Osteoblast (primary cell): ENCODE measurements around the gene FBRS. TPM values are rescaled to one million over a fixed set of nuclear protein-coding genes. Genes with fewer than 3 reads are reported as not detected.
A peak's percentile ranks its signal among the peaks of the same experiment; 100 is the strongest.

ENCODE experiments used
- DNase-seq: peaks from one replicate; pipeline ENCODE4 v3.0.0; 2011; ENCODE audit warnings: low spot score, mixed read lengths; ENCODE audit not compliant: insufficient read length; ENCODE audit errors: missing footprints
- H2AFZ ChIP-seq: 2 replicates; pipeline ENCODE4 v1.6.0; 2011; ENCODE audit warnings: mild to moderate bottlenecking, low read length
- H3K27ac ChIP-seq: 2 replicates; pipeline ENCODE4 v1.5.1; 2011; ENCODE audit warnings: mild to moderate bottlenecking, low read depth, low read length, moderate library complexity
- H3K27me3 ChIP-seq: 2 replicates; pipeline ENCODE4 v1.6.0; 2012; ENCODE audit warnings: mild to moderate bottlenecking, control low read depth, inconsistent platforms, low read length, moderate library complexity; ENCODE audit not compliant: insufficient read depth
- H3K36me3 ChIP-seq: 2 replicates; pipeline ENCODE4 v1.5.1; 2011; ENCODE audit warnings: mild to moderate bottlenecking, low read length, control low read depth, moderate library complexity; ENCODE audit not compliant: insufficient read depth
- H3K4me1 ChIP-seq: 2 replicates; pipeline ENCODE4 v1.5.1; 2011; ENCODE audit warnings: mild to moderate bottlenecking, low read length, control low read depth, moderate library complexity; ENCODE audit not compliant: insufficient read depth
- H3K4me2 ChIP-seq: 2 replicates; pipeline ENCODE4 v1.6.0; 2011; ENCODE audit warnings: mild to moderate bottlenecking, low read length; ENCODE audit not compliant: insufficient read depth
- H3K4me3 ChIP-seq: fragments of 200-600 bp; sonication (generic); 3 replicates; pipeline ENCODE4 v1.5.1; 2012; ENCODE audit warnings: mild to moderate bottlenecking, low read length, inconsistent platforms; ENCODE audit not compliant: insufficient read depth
- H3K79me2 ChIP-seq: 2 replicates; pipeline ENCODE4 v1.6.0; 2012; ENCODE audit warnings: mild to moderate bottlenecking, low read length, control low read depth, inconsistent platforms; ENCODE audit not compliant: insufficient read depth
- H3K9me3 ChIP-seq: 2 replicates; pipeline ENCODE4 v1.5.1; 2011; ENCODE audit warnings: low read depth, low read length, control low read depth
- H4K20me1 ChIP-seq: 2 replicates; pipeline ENCODE4 v1.6.0; 2012; ENCODE audit warnings: mild to moderate bottlenecking, low read length, control low read depth; ENCODE audit not compliant: insufficient read depth
- total RNA-seq: library from RNA; depleted of rRNA; stranded (reverse); fragments of >200 nt; gene quantifications from 2 replicates; pipeline ENCODE4 v1.2.3, GENCODE V29; 2012
- TF ChIP-seq, protein P1 (sequence below): IDR thresholded peaks from 2 replicates; pipeline ENCODE4 v1.5.1; 2011; ENCODE audit warnings: mild to moderate bottlenecking, low read depth, low read length, moderate library complexity; ENCODE audit errors: extremely low read depth

The FBRS gene
- total RNA-seq, 1 donor, result 30.8 TPM

DNA sequence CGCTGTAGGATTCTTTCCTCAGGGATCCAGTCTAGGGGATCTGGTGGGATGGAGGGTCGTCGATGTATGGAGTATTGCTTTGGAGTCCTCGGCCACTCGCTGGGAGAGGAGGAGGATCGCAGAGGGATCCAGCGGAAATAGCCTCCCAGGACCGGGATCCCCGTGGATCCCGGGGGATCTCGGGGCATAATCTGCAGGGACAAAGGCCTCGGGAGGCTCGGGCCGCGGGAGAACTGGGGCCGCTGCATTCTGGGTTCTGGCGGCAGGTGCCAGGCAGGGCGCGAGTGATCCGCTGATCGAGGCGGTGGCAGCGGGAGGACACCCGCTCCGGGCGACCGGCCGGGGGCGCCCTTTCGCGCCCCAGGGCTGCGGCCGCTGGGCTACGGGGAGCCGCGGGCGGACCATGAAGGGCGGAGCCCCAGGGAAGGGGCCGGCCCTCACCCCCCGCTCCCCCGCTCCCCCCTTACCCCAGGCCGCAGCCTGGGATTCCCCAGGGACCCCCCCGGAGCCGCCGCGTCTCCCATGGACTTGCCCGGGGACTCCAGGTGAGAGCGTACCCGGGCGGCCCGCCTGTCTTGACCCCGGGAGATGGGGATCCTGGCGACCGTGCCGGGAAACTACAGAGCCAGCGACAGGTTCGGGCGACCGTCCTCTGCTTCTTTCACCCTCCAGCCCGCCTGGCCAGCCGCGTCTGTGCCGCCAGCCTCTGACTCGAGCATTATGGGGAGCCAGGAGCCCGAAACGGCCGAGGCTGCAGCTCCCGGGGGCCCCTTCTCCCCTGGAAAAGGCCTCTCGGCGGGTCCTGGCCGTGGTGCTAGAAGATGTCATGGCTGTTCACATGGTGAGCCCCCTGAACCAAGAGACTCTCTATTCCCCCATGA, 6.9 kb upstream of the FBRS start:
- Histone ChIP-seq H3K9me3 (no peaks in the 10 kb centered on the region), H3K4me3 (peak overlapping the region; percentile 98), H3K4me1 (peaks cover 14% of the 10 kb centered on the region), H3K4me2 (peak overlapping the region; percentile 95), H3K36me3 (peaks cover 30% of the 10 kb centered on the region), H4K20me1 (no peaks in the 10 kb centered on the region), H3K27ac (peak overlapping the region; percentile 81), H2AFZ (peak overlapping the region; percentile 93), H3K79me2 (peaks cover 14% of the 10 kb centered on the region), H3K27me3 (no peaks in the 10 kb centered on the region)
- peak; percentile 98 for DNase-seq
- TF ChIP-seq, protein P1, sequence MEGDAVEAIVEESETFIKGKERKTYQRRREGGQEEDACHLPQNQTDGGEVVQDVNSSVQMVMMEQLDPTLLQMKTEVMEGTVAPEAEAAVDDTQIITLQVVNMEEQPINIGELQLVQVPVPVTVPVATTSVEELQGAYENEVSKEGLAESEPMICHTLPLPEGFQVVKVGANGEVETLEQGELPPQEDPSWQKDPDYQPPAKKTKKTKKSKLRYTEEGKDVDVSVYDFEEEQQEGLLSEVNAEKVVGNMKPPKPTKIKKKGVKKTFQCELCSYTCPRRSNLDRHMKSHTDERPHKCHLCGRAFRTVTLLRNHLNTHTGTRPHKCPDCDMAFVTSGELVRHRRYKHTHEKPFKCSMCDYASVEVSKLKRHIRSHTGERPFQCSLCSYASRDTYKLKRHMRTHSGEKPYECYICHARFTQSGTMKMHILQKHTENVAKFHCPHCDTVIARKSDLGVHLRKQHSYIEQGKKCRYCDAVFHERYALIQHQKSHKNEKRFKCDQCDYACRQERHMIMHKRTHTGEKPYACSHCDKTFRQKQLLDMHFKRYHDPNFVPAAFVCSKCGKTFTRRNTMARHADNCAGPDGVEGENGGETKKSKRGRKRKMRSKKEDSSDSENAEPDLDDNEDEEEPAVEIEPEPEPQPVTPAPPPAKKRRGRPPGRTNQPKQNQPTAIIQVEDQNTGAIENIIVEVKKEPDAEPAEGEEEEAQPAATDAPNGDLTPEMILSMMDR, result peak; percentile 52

DNA sequence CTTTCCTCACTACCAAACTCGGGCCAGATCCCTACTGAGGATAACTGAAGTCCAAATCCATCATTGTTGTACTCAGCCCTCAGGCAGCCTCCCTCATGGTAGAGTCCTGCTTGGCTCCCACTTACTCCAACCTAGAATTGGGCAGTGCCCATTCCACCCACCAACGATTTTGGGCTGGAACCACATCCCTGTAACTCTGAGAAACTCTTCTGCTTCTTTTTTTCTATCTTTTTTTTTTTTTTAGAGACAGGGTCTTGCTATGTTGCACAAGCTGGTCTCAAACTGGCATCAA, 6.3 kb upstream of the FBRS start:
- TF ChIP-seq, protein P1, result no peak
- no peak for DNase-seq

DNA sequence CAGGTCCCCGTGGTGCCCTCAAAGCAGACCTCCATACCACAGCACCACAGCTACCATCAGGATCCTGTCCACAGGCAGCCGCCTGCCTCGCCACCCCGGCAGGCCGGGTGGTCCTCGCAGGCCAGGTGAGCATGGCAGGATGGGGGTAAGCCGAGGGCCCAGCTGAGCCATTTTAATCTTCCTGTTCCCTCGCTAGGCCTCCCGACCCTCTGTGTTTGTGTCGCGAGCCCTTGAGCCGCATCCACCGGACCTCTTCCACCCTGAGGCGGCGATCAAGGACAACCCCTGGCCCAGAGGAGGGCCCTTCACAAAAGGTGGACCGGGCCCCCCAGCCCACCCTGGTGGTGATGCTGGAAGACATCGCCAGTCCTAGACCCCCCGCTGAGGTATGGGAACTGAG, 5.5 kb upstream of the FBRS start:
- Histone ChIP-seq H3K27me3 (no peaks in the 10 kb centered on the region), H4K20me1 (no peaks in the 10 kb centered on the region), H3K9me3 (no peaks in the 10 kb centered on the region), H3K4me3 (no peak overlapping the region), H3K27ac (no peak overlapping the region), H3K36me3 (peaks cover 32% of the 10 kb centered on the region), H2AFZ (no peak overlapping the region), H3K4me2 (no peak overlapping the region), H3K4me1 (peaks cover 23% of the 10 kb centered on the region), H3K79me2 (peaks cover 14% of the 10 kb centered on the region)
- no peak for DNase-seq
- TF ChIP-seq, protein P1, result no peak

More for the DNA sequence above, 6.3 kb upstream of the FBRS start:
- Histone ChIP-seq H2AFZ (peak overlapping the region; percentile 76), H3K4me1 (peaks cover 17% of the 10 kb centered on the region), H3K79me2 (peaks cover 14% of the 10 kb centered on the region), H3K4me2 (peak overlapping the region; percentile 95), H4K20me1 (no peaks in the 10 kb centered on the region), H3K27ac (peak overlapping the region; percentile 54), H3K36me3 (peaks cover 32% of the 10 kb centered on the region), H3K4me3 (peak overlapping the region; percentile 98), H3K27me3 (no peaks in the 10 kb centered on the region), H3K9me3 (no peaks in the 10 kb centered on the region)

DNA sequence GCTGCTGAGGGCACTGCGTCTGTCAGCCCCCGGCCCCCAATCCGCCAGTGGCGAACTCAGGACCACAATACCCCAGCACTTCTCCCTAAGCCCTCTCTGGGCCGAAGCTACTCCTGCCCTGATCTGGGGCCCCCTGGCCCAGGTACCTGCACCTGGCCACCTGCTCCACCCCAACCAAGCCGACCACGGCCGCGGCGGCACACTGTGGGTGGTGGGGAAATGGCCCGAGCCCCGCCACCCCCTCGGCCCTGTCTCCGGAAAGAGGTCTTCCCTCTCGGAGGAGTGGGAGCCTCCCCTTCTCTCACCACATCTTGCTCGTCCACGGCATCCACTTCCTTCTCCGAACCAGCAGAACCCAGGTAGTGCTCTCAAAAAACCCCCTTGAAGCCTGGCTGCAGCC, 3.4 kb upstream of the FBRS start:
- no peak overlapping the region for H2AFZ ChIP-seq
- H3K36me3 ChIP-seq, result peaks cover 32% of the 10 kb centered on the region
- no peaks in the 10 kb centered on the region for H3K9me3 ChIP-seq
- H3K79me2 ChIP-seq, result peaks cover 17% of the 10 kb centered on the region
- DNase-seq, result no peak
- no peak overlapping the region for H3K4me2 ChIP-seq
- H3K4me1 ChIP-seq, result peaks cover 23% of the 10 kb centered on the region
- TF ChIP-seq, protein P1, result no peak
- no peak overlapping the region for H3K27ac ChIP-seq
- no peaks in the 10 kb centered on the region for H4K20me1 ChIP-seq
- no peak overlapping the region for H3K4me3 ChIP-seq
- H3K27me3 ChIP-seq, result no peaks in the 10 kb centered on the region
